T-helper 2 cell treated with Interferon-gamma antibody and Interleukin-4, amounts not matched to agents 100 ng/mL and 5 ng/mL, for 36 hours (primary cell): ENCODE measurements around the gene EEFSEC. TPM values are rescaled to one million over a fixed set of nuclear protein-coding genes. Genes with fewer than 3 reads are reported as not detected.

Experiments used
- intact Hi-C: fragments of 100-400 bp; cut with micrococcal nuclease; formaldehyde crosslinking; loops from one replicate; pipeline ENCODE4 v1.15.1; 2023
- total RNA-seq: library from RNA; stranded (reverse); gene quantifications from 2 replicates; pipeline ENCODE4 v1.2.3, GENCODE V29; 2022

Gene EEFSEC
- total RNA-seq, 1 donor from 2014 or later = 18.2 TPM

- intact Hi-C loops = no loop called here
Observed at GRCh38 chr3:128271536-128272332, 118.5 kb downstream of the EEFSEC start.

- intact Hi-C loops = no loop called here
Observed at GRCh38 chr3:128273109-128273840, 120.0 kb downstream of the EEFSEC start.

GRCh38 chr3:128273841-128274573 lies 120.7 kb downstream of the EEFSEC start:
- intact Hi-C loops = no loop called here

GRCh38 chr3:128274837-128275236 lies 121.6 kb downstream of the EEFSEC start:
- intact Hi-C loops = no loop called here

GRCh38 chr3:128275316-128276145 lies 122.2 kb downstream of the EEFSEC start:
- intact Hi-C loops = no loop called here

- intact Hi-C loops = no loop called here
Observed at GRCh38 chr3:128276146-128276435, 122.8 kb downstream of the EEFSEC start.

GRCh38 chr3:128276577-128277183 lies 123.4 kb downstream of the EEFSEC start:
- intact Hi-C loops = no loop called here

GRCh38 chr3:128277378-128278069 lies 124.2 kb downstream of the EEFSEC start:
- intact Hi-C loops = no loop called here

GRCh38 chr3:128278130-128278529 lies 124.8 kb downstream of the EEFSEC start:
- intact Hi-C loops = no loop called here

- intact Hi-C loops = no loop called here
Observed at GRCh38 chr3:128278761-128279600, 125.7 kb downstream of the EEFSEC start.

GRCh38 chr3:128279601-128279880 lies 126.3 kb downstream of the EEFSEC start:
- intact Hi-C loops = no loop called here

GRCh38 chr3:128280481-128281052 lies 127.3 kb downstream of the EEFSEC start:
- intact Hi-C loops = no loop called here

GRCh38 chr3:128281056-128281455 lies 127.8 kb downstream of the EEFSEC start:
- intact Hi-C loops = no loop called here

- intact Hi-C loops = no loop called here
Observed at GRCh38 chr3:128281461-128282367, 128.4 kb downstream of the EEFSEC start.

- intact Hi-C loops = no loop called here
Observed at GRCh38 chr3:128282380-128283196, 129.3 kb downstream of the EEFSEC start.

GRCh38 chr3:128283421-128283820 lies 130.1 kb downstream of the EEFSEC start:
- intact Hi-C loops = no loop called here
